K562 (cell line): ENCODE data around the gene KMT2E. TPM values are rescaled to one million over a fixed set of nuclear protein-coding genes. Genes with fewer than 3 reads are reported as not detected.

Experiments
- ATAC-seq: fragments of 200-7000 bp; cut with Tn5 transposase; 3 replicates; pipeline ENCODE4 v1.9.1; 2020; ENCODE audit warnings: moderate library complexity
- Bru-seq: library from RNA; stranded (reverse); fragments of 400-500 nt; gene quantifications from one replicate; lab custom pipeline; 2021; lab: Mats Ljungman, UMichigan
- BruChase-seq, 2 experiments: library from RNA; stranded (reverse); fragments of 400-500 nt; gene quantifications; one replicate each; lab custom pipeline; 2021; lab: Mats Ljungman, UMichigan
- BruUV-seq: library from RNA; stranded (reverse); fragments of 400-500 nt; replicated peaks from 2 replicates; lab custom pipeline; 2021; lab: Mats Ljungman, UMichigan
- CTCF ChIA-PET: fragments of 300-600 bp; formaldehyde crosslinking; extraction: SDS; loops from one replicate; lab custom pipeline; 2021; ENCODE audit warnings: low intra/inter-chr PET ratio; lab: Yijun Ruan, JAX
- POLR2A ChIA-PET: fragments of 300-600, 350-650 bp; sonication (Branson Sonifier 250); formaldehyde crosslinking; extraction: SDS; loops from one replicate; lab custom pipeline; 2021; ENCODE audit warnings: antibody characterized with exemption, inconsistent platforms; lab: Yijun Ruan, JAX
- DNase-seq, 4 experiments: peaks; one replicate each; pipeline versions ENCODE4 v3.0.0 to v3.0.0-alpha.2; 2011 to 2018; ENCODE audit warnings: low spot score in 3 of 4, mixed read lengths in 3 of 4; ENCODE audit errors: extremely low read depth in 1 of 4
- FAIRE-seq: peaks from 2 replicates; lab custom pipeline; 2011; peaks lifted over from hg19 to GRCh38; lab: Jason Lieb, UNC
- H2AFZ ChIP-seq: 2 replicates; pipeline ENCODE4 v1.6.0; 2011; ENCODE audit warnings: low read depth, low read length, control low read depth, inconsistent platforms
- H3K27ac ChIP-seq: fragments of 200-600 bp; 3 replicates; pipeline ENCODE4 v1.8.0; 2011; ENCODE audit warnings: low read depth, mild to moderate bottlenecking, control low read depth, inconsistent platforms, low read length, moderate library complexity, mixed read lengths; ENCODE audit errors: extremely low read depth
- H3K27me3 ChIP-seq, 2 experiments: fragments of 300-600 bp in 1 of 2; 2 replicates in 1 of 2; 3 replicates in 1 of 2; pipeline versions ENCODE4 v1.6.0 to v1.8.0; 2011; ENCODE audit warnings: inconsistent platforms in 2 of 2, low read length in 2 of 2, mild to moderate bottlenecking in 1 of 2, mixed read lengths in 1 of 2, moderate library complexity in 1 of 2; ENCODE audit not compliant: control insufficient read depth in 2 of 2, insufficient read depth in 2 of 2
- H3K36me3 ChIP-seq: fragments of 300-600 bp; 3 replicates; pipeline ENCODE4 v1.8.0; 2011; ENCODE audit warnings: mild to moderate bottlenecking, low read length, inconsistent platforms; ENCODE audit not compliant: control insufficient read depth, insufficient read depth
- H3K4me1 ChIP-seq, 2 experiments: fragments of 200-600 bp in 1 of 2; replicated peaks in 1 of 2; 2 replicates in 1 of 2; 3 replicates in 1 of 2; pipeline versions ENCODE4 v1.5.1 to v1.8.0; 2011; ENCODE audit warnings: inconsistent platforms in 2 of 2, low read length in 2 of 2, mild to moderate bottlenecking in 1 of 2, mixed read lengths in 1 of 2, moderate library complexity in 1 of 2; ENCODE audit not compliant: control insufficient read depth in 2 of 2, insufficient read depth in 2 of 2
- H3K4me2 ChIP-seq: 2 replicates; pipeline ENCODE4 v1.6.1; 2011; ENCODE audit warnings: low read length, control low read depth, inconsistent platforms, mixed read lengths; ENCODE audit not compliant: insufficient read depth
- H3K4me3 ChIP-seq: fragments of 200-600 bp; sonication (generic), shearing (Covaris generic); 2 replicates; pipeline ENCODE4 v1.5.1; 2016; ENCODE audit warnings: control low read depth, inconsistent platforms
- H3K79me2 ChIP-seq: fragments of 200-600 bp; 3 replicates; pipeline ENCODE4 v1.8.0; 2011; ENCODE audit warnings: low read length, inconsistent platforms; ENCODE audit not compliant: control insufficient read depth, insufficient read depth
- H3K9ac ChIP-seq, 2 experiments: 2 replicates each; pipeline versions ENCODE4 v1.6.0 to v1.6.1; 2011; ENCODE audit warnings: low read depth in 2 of 2, low read length in 2 of 2, control low read depth in 1 of 2, inconsistent platforms in 1 of 2, mild to moderate bottlenecking in 1 of 2, mixed read lengths in 1 of 2; ENCODE audit not compliant: insufficient read depth in 1 of 2
- H3K9me1 ChIP-seq: one replicate; pipeline ENCODE4 v1.6.0; 2011; ENCODE audit warnings: inconsistent platforms, mild to moderate bottlenecking, low read length, moderate library complexity; ENCODE audit not compliant: control insufficient read depth, insufficient read depth
- H3K9me3 ChIP-seq: replicated peaks from 2 replicates; pipeline ENCODE4 v1.5.1; 2011; ENCODE audit warnings: low read depth, low read length, inconsistent platforms; ENCODE audit not compliant: control insufficient read depth, insufficient read depth
- H4K20me1 ChIP-seq: replicated peaks from 2 replicates; pipeline ENCODE4 v1.6.1; 2011; ENCODE audit warnings: low read length, inconsistent platforms, mixed read lengths; ENCODE audit not compliant: control insufficient read depth, insufficient read depth
- CREB1 ChIP-seq, 2 experiments: sonication (generic) in 1 of 2; formaldehyde crosslinking in 1 of 2; IDR thresholded peaks; 2 replicates each; pipeline versions ENCODE4 v1.6.1 to v1.8.0; 2012 to 2022; ENCODE audit warnings: inconsistent platforms in 1 of 2, mild to moderate bottlenecking in 1 of 2, missing genetic modification reagents in 1 of 2, moderate library complexity in 1 of 2
- FOXP1 ChIP-seq: sonication (generic); formaldehyde crosslinking; IDR thresholded peaks from 2 replicates; pipeline ENCODE4 v1.8.0; 2022; ENCODE audit warnings: mild to moderate bottlenecking, missing genetic modification reagents
- GATA2 ChIP-seq: sonication (generic); formaldehyde crosslinking; IDR thresholded peaks from 2 replicates; pipeline ENCODE4 v1.4.0; 2020; ENCODE audit warnings: mild to moderate bottlenecking, missing genetic modification reagents
- HOXB6 ChIP-seq: fragments of 250-450 bp; sonication (Bioruptor Pico); IDR thresholded peaks from 2 replicates; pipeline ENCODE4 v1.5.1; 2022; ENCODE audit warnings: mild to moderate bottlenecking, borderline replicate concordance
- ID3 ChIP-seq, 2 experiments: fragments of 250-450 bp in 1 of 2; fragments of 450-650 bp in 1 of 2; sonication (Bioruptor Pico) in 1 of 2; IDR thresholded peaks; 2 replicates each; pipeline versions ENCODE4 v1.6.1 to v1.8.0; 2016 to 2021; ENCODE audit warnings: mild to moderate bottlenecking in 2 of 2, moderate library complexity in 2 of 2, missing compliant biosample characterization in 1 of 2, missing genetic modification characterization in 1 of 2
- MED1 ChIP-seq: sonication (generic); formaldehyde crosslinking; IDR thresholded peaks from 2 replicates; pipeline ENCODE4 v1.8.1; 2023; ENCODE audit warnings: missing genetic modification reagents, borderline replicate concordance
- MLLT1 ChIP-seq, 2 experiments: fragments of 450-650 bp; IDR thresholded peaks; 2 replicates each; pipeline ENCODE4 v1.6.1; 2016
- NBN ChIP-seq: fragments of 450-650 bp; IDR thresholded peaks from 2 replicates; pipeline ENCODE4 v1.6.1; 2016; ENCODE audit warnings: low read depth, mild to moderate bottlenecking
- SMAD1 ChIP-seq: fragments of 150-350 bp; IDR thresholded peaks from 2 replicates; pipeline ENCODE4 v1.6.1; 2014; ENCODE audit warnings: low read length, low read depth; ENCODE audit not compliant: partially characterized antibody
- TGIF2 ChIP-seq: sonication (generic); formaldehyde crosslinking; IDR thresholded peaks from 2 replicates; pipeline ENCODE4 v1.8.1; 2022; ENCODE audit warnings: mild to moderate bottlenecking, missing genetic modification reagents, moderate library complexity
- ZNF280B ChIP-seq: fragments of 250-450 bp; sonication (Bioruptor Pico); IDR thresholded peaks from 2 replicates; pipeline ENCODE4 v1.5.1; 2021; ENCODE audit warnings: mild to moderate bottlenecking
- WGBS: fragments of 100-300 bp; shearing (Covaris generic); methylation state at CpG from one replicate; pipeline ENCODE4 v1.1.6; 2016; ENCODE audit warnings: low coverage, mixed read lengths; ENCODE audit not compliant: insufficient coverage; ENCODE audit errors: missing lambda C conversion rate; 5-methylcytosine and 5-hydroxymethylcytosine counted together
- in situ Hi-C: fragments of 300-500 bp; cut with MboI; formaldehyde crosslinking; loops from 4 replicates; pipeline ENCODE4 v1.15.0; 2018; ENCODE audit warnings: inconsistent platforms, mixed read lengths
- intact Hi-C: fragments of 100-400 bp; cut with micrococcal nuclease; formaldehyde crosslinking; loops from 2 replicates; pipeline ENCODE4 v1.14.2; 2022
- long read RNA-seq, 3 experiments: library from polyadenylated mRNA in 2 of 3; library from RNA in 1 of 3; unstranded in 2 of 3; stranded (forward) in 1 of 3; transcript quantifications; one replicate each; pipeline ENCODE4 v2.0.0, GENCODE V29; 2019 to 2022
- polyA minus RNA-seq, 3 experiments: library from RNA; depleted of rRNA, polyadenylated mRNA; stranded (reverse); fragments of >200 nt; gene quantifications; 2 replicates each; pipeline ENCODE4 v1.2.3, GENCODE V29; 2011
- polyA plus RNA-seq, 8 experiments: library from polyadenylated mRNA; depleted of rRNA in 4 of 8; stranded (reverse) in 5 of 8; unstranded in 3 of 8; fragments of >200 nt; fragmentation: Nextera tagmentation in 2 of 8; fragmentation: Illumina TruSeq in 1 of 8; extraction: Ambion mirVana in 2 of 8; extraction: Trizol in 1 of 8; gene quantifications; 2 replicates each; pipeline versions ENCODE4 v1.2.1 to v1.2.3, GENCODE V29; 2011 to 2014; ENCODE audit warnings: inconsistent platforms in 1 of 8, missing spikeins in 1 of 8
- total RNA-seq, 7 experiments: library from RNA; depleted of rRNA in 6 of 7; stranded (reverse); fragments of >200 nt in 6 of 7; fragmentation: Illumina TruSeq in 2 of 7; extraction: Trizol in 2 of 7; gene quantifications; 2 replicates each; pipeline versions ENCODE4 v1.2.1 to v1.2.3, GENCODE V29; 2011 to 2021; ENCODE audit warnings: low replicate concordance in 1 of 7

KMT2E gene
- 207 and 465 TPM in 2 replicates for total RNA-seq (2011; cell fraction: chromatin; rRNA removed; ENCODE audit: low replicate concordance)
- 88.1 and 130 TPM in 2 replicates for total RNA-seq (2011; cell fraction: nucleolus; rRNA removed)
- total RNA-seq (2011; cell fraction: nucleoplasm; rRNA removed) = 182 and 231 TPM in 2 replicates
- total RNA-seq (2014; rRNA removed) = 33.5 and 38.1 TPM in 2 replicates
- total RNA-seq (2014; rRNA removed; fragmentation: Illumina TruSeq; extraction: Trizol) = 41.7 and 46.6 TPM in 2 replicates
- 38.6 and 39.9 TPM in 2 replicates for total RNA-seq (2015; rRNA removed; fragmentation: Illumina TruSeq; extraction: Trizol)
- total RNA-seq (2021) = 48.1 and 55.3 TPM in 2 replicates
- 11.1 and 14.5 TPM in 2 replicates for polyA plus RNA-seq (2011; rRNA removed)
- 7.9 and 14.7 TPM in 2 replicates for polyA plus RNA-seq (2011; cell fraction: cytosol; rRNA removed)
- polyA plus RNA-seq (2011; cell fraction: nucleus; rRNA removed) = 55.0 and 72.1 TPM in 2 replicates
- polyA plus RNA-seq (2012) = 26.5 and 30.8 TPM in 2 replicates
- polyA plus RNA-seq (2014; fragmentation: Illumina TruSeq; extraction: Trizol) = 33.8 and 38.7 TPM in 2 replicates
- polyA plus RNA-seq (2014; fragmentation: Nextera tagmentation; extraction: Ambion mirVana) = 10 to 100 TPM in 1 of 2 experiments, 1 to 10 TPM in 1; 8.9 to 15.9 TPM
- polyA plus RNA-seq (2014; rRNA removed) = 18.2 and 23.4 TPM in 2 replicates
- polyA minus RNA-seq (2011; rRNA and poly(A)+ RNA removed) = 84.5 and 96.0 TPM in 2 replicates
- 28.8 and 34.0 TPM in 2 replicates for polyA minus RNA-seq (2011; cell fraction: cytosol; rRNA and poly(A)+ RNA removed)
- polyA minus RNA-seq (2011; cell fraction: nucleus; rRNA and poly(A)+ RNA removed) = 110 and 143 TPM in 2 replicates
- Bru-seq, nascent RNA = percentile 95 among the genes with signal in this experiment
- BruChase-seq, experiment 1, labeled RNA remaining after a 2-hour chase = percentile 97 among the genes with signal in this experiment
- BruChase-seq, experiment 2, labeled RNA remaining after a 6-hour chase = percentile 98 among the genes with signal in this experiment
- long read RNA-seq, experiment 1, partial matches to known transcripts = 41 of 95 reads
- long read RNA-seq, experiment 1, other reads (novel, unspliced or antisense) = 53 of 95 reads
- long read RNA-seq, experiment 2, partial matches to known transcripts = 0 of 6 reads
- long read RNA-seq, experiment 2, other reads (novel, unspliced or antisense) = 6 of 6 reads
- long read RNA-seq, experiment 3, partial matches to known transcripts = 15 of 32 reads
- long read RNA-seq, experiment 3, other reads (novel, unspliced or antisense) = 16 of 32 reads

GRCh38 chr7:105013816-105014692 lies at the start of gene KMT2E:
KMT2E (plus strand) TSS chr7:105014205; CDS start chr7:105040953, 26,748 bp downstream.
- intact Hi-C loops = loop anchor here (1.0 to 10.0 kb wide), 4 partner anchors 30 to 1097 kb away; partner anchors contain the start of genes PUS7 and SRPK2
- H3K4me1 ChIP-seq = peaks cover 10 to 28% of the 10 kb centered on the region in 2 experiments; a peak in 4 of 5 replicates
- no peaks in the 10 kb centered on the region for H3K9me3 ChIP-seq
- peak within 1 kb of the TSS; percentile 84 for H2AFZ ChIP-seq
- peak within 1 kb of the TSS; percentile 100 for H3K9ac ChIP-seq
- no TSS peak for BruUV-seq
- H4K20me1 ChIP-seq = peaks cover 28% of the 10 kb centered on the region
- WGBS = under 1% methylated on average over 65 of the region's 69 CpGs
- ChIA-PET POLR2A (interaction anchor here (0.5 to 7.3 kb wide), 34 partner anchors 9 to 1462 kb away, joined by 3 to 144 read pairs (median 4); no protein-coding TSS in a partner anchor), CTCF (no interaction called here)
- in situ Hi-C loops = no loop called here
- FAIRE-seq = no peak
- peaks cover 95% of the 10 kb centered on the region for H3K79me2 ChIP-seq
- no peaks in the 10 kb centered on the region for H3K27me3 ChIP-seq
- peak within 1 kb of the TSS; percentile 78 for H3K4me3 ChIP-seq
- peak within 1 kb of the TSS; percentile 95 for H3K4me2 ChIP-seq
- peak within 1 kb of the TSS; percentile 98 for H3K27ac ChIP-seq
- H3K36me3 ChIP-seq = peaks cover 24% of the 10 kb centered on the region
- ATAC-seq = peak; percentile 50
- no peaks in the 10 kb centered on the region for H3K9me1 ChIP-seq
- peak; percentile 83 to 96 (median 88) for DNase-seq
- TF ChIP-seq HOXB6 (CRISPR knock-in tag) = peak; percentile 86; the same call in 1 of the 2 replicates
- peak; percentile 90; the same call in 1 of the 2 replicates for TF ChIP-seq MED1 (CRISPR knock-in tag)
- peak; percentile 56 to 90 for TF ChIP-seq MLLT1 (IDR thresholded peaks at IDR 0.05)
- TF ChIP-seq SMAD1 = peak; percentile 41
- TF ChIP-seq TGIF2 (CRISPR knock-in tag) = no peak
- TF ChIP-seq NBN = no peak
- TF ChIP-seq GATA2 (CRISPR knock-in tag) = no peak
- TF ChIP-seq CREB1 (IDR thresholded peaks at IDR 0.05) = peak; percentile 72
- TF ChIP-seq CREB1 (CRISPR knock-in tag; IDR thresholded peaks at IDR 0.05) = peak; percentile 38
- TF ChIP-seq FOXP1 (CRISPR knock-in tag) = no peak; the same call in 1 of the 2 replicates
- TF ChIP-seq ZNF280B (CRISPR knock-in tag) = no peak
- TF ChIP-seq ID3 (CRISPR knock-in tag; IDR thresholded peaks at IDR 0.05) = no peak
- peak; percentile 92 for TF ChIP-seq ID3 (tag; IDR thresholded peaks at IDR 0.05)
